ENCODE measurements around the gene CRAT. TPM values are rescaled to one million over a fixed set of nuclear protein-coding genes. Genes with fewer than 3 reads are reported as not detected.

Gene CRAT
- total and polyA plus RNA-seq, 2 experiments from 2014 or later, result 4.6 to 9.9 TPM

DNA sequence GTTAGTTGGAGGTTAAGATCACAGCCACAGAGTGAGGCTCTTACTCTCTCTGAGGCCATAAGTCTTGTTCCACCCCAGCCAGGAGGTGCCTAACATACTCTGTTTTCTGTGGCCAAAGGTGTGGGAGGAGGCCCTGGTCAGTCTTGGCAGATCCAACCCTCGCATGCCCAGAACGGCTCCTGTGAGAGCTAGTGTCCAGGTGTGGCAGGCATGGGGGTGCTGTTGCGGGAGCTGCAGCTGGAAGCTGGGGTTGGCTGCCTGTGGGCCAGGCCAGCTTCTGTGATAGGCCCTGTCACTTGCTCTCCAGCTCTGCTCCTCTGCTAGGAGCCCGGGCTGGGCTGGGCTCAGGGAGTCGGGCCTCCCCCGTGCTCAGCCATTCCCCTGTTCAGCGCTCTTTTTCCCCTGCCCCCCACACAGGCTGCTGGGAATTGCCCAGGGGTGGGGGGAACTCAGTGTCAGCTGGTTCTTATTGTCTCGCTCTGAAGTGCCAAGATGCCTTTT is 35.9 kb upstream of the CRAT start (continued):
- TF ChIP-seq EZH2 (IDR thresholded peaks at IDR 0.05; ENCODE audit: low read depth, unreplicated experiment), result no peak
- no peak for TF ChIP-seq STAT1 (IDR thresholded peaks at IDR 0.05; ENCODE audit: unreplicated experiment)
- no peak for TF ChIP-seq CREB1 (CRISPR knock-in tag; IDR thresholded peaks at IDR 0.05; ENCODE audit: low read depth)
- TF ChIP-seq, protein P1, sequence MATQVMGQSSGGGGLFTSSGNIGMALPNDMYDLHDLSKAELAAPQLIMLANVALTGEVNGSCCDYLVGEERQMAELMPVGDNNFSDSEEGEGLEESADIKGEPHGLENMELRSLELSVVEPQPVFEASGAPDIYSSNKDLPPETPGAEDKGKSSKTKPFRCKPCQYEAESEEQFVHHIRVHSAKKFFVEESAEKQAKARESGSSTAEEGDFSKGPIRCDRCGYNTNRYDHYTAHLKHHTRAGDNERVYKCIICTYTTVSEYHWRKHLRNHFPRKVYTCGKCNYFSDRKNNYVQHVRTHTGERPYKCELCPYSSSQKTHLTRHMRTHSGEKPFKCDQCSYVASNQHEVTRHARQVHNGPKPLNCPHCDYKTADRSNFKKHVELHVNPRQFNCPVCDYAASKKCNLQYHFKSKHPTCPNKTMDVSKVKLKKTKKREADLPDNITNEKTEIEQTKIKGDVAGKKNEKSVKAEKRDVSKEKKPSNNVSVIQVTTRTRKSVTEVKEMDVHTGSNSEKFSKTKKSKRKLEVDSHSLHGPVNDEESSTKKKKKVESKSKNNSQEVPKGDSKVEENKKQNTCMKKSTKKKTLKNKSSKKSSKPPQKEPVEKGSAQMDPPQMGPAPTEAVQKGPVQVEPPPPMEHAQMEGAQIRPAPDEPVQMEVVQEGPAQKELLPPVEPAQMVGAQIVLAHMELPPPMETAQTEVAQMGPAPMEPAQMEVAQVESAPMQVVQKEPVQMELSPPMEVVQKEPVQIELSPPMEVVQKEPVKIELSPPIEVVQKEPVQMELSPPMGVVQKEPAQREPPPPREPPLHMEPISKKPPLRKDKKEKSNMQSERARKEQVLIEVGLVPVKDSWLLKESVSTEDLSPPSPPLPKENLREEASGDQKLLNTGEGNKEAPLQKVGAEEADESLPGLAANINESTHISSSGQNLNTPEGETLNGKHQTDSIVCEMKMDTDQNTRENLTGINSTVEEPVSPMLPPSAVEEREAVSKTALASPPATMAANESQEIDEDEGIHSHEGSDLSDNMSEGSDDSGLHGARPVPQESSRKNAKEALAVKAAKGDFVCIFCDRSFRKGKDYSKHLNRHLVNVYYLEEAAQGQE (IDR thresholded peaks at IDR 0.05; ENCODE audit: unreplicated experiment), result no peak
- no peak for TF ChIP-seq ZNF331 (CRISPR knock-in tag; IDR thresholded peaks at IDR 0.05; ENCODE audit: low read depth)
- TF ChIP-seq POLR2AphosphoS5 (IDR thresholded peaks at IDR 0.05; ENCODE audit: low read depth), result no peak

DNA sequence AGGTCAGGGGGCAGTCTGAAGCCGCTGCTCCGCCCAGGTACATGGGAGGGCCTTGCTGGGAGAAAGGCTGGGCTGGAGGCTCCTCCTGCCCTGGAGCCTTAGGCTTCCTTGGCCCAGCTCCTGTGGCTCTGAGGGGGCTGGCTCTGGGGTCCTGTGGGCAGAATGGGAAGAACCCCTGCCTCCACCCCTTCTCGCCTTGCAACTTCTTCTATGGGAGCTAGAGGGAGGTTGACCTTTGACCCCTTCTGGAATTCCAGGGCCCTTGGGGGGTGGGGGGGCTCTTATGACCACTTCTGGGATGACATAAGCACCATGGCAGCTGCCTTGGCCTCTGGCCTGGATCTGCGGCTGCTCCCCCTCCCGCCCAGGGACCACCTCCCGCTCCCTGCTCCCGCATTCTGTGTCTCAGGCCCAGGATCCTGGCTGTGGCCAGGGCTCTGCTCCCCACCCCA is 35.3 kb upstream of the CRAT start:
- DNase-seq (ENCODE audit: low spot score) (peak; percentile 84), ATAC-seq (peak; percentile 65)
- H3K27ac ChIP-seq (ENCODE audit: low read depth), result peak overlapping the region; percentile 78
- TF ChIP-seq ZNF114 (CRISPR knock-in tag; IDR thresholded peaks at IDR 0.05), result no peak
- no peak for TF ChIP-seq STAT1 (IDR thresholded peaks at IDR 0.05; ENCODE audit: unreplicated experiment)
- TF ChIP-seq CREB1 (CRISPR knock-in tag; IDR thresholded peaks at IDR 0.05; ENCODE audit: low read depth), result 0 out of 2 replicates have a peak, but pooled peaks have one; percentile 32
- no peak; the same call in 1 of the 2 replicates for TF ChIP-seq POLR2AphosphoS5 (IDR thresholded peaks at IDR 0.05; ENCODE audit: low read depth)
- H3K4me2 ChIP-seq, result peak overlapping the region; percentile 38; the same call in 1 of the 2 replicates
- peaks cover 49% of the 10 kb centered on the region for H3K4me1 ChIP-seq (ENCODE audit: insufficient read depth)
- H2AFZ ChIP-seq, result no peak overlapping the region
- H3K79me2 ChIP-seq (replicated peaks; ENCODE audit: insufficient read depth), result peaks cover 8% of the 10 kb centered on the region
- Mint-ChIP-seq H3K9me3 (no peaks in the 10 kb centered on the region), H3K36me3 (ENCODE audit: low read depth) (peaks cover 35% of the 10 kb centered on the region), H3K4me3 (no peak overlapping the region), H3K4me1 (peaks cover 60% of the 10 kb centered on the region), H3K27ac (peak overlapping the region; percentile 88), H3K27me3 (ENCODE audit: insufficient read depth, low read depth, poor library complexity) (peaks cover 25% of the 10 kb centered on the region)
- H3K36me3 ChIP-seq (ENCODE audit: insufficient read depth), result peaks cover 6% of the 10 kb centered on the region
- no peak overlapping the region for H3K4me3 ChIP-seq
- H3K9me2 ChIP-seq (ENCODE audit: insufficient read depth), result no peaks in the 10 kb centered on the region
- H3K27me3 ChIP-seq (ENCODE audit: insufficient read depth), result no peaks in the 10 kb centered on the region
- H3F3A ChIP-seq (replicated peaks; ENCODE audit: low read depth), result no peaks in the 10 kb centered on the region; the same call in 1 of the 2 replicates
- peaks cover 9% of the 10 kb centered on the region for H4K20me1 ChIP-seq (replicated peaks; ENCODE audit: insufficient read depth)

DNA sequence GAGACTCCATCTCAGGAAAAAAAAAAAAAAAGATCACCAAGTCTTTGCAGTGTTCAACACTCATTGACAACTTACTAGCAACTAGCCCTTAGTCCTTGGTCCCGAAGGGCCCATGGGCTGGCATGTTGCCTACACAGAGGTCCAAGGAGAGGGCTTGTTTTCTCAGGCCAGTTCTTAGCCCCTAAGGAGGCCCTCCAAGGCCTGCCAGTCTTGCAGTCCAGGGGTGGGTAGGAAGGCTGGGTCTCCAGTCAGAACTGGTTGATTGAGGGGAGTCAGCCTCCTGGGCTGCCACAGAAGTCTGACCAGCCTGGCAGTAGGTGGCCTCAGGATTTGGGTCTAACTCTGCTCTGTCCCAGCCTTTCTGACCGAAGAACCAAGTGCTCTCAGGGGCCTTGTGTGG is 34.7 kb upstream of the CRAT start:
- no peak overlapping the region for H2AFZ ChIP-seq
- H3K4me2 ChIP-seq, result peak overlapping the region; percentile 38; the same call in 1 of the 2 replicates
- H3K27ac ChIP-seq (ENCODE audit: low read depth), result peak overlapping the region; percentile 78
- no peak for DNase-seq (ENCODE audit: low spot score)
- H3K9me2 ChIP-seq (ENCODE audit: insufficient read depth), result no peaks in the 10 kb centered on the region
- no peak overlapping the region for H3K4me3 Mint-ChIP-seq
- H4K20me1 ChIP-seq (replicated peaks; ENCODE audit: insufficient read depth), result peaks cover 9% of the 10 kb centered on the region
- H3K9me3 Mint-ChIP-seq, result no peaks in the 10 kb centered on the region
- no peak overlapping the region for H3K4me3 ChIP-seq
- H3K27me3 ChIP-seq (ENCODE audit: insufficient read depth), result no peaks in the 10 kb centered on the region
- 0 out of 2 replicates have a peak overlapping the region, but pooled peaks have one; percentile 72 for H3K27ac Mint-ChIP-seq
- H3K4me1 ChIP-seq (ENCODE audit: insufficient read depth), result peaks cover 52% of the 10 kb centered on the region
- H3F3A ChIP-seq (replicated peaks; ENCODE audit: low read depth), result no peaks in the 10 kb centered on the region; the same call in 1 of the 2 replicates
- peaks cover 6% of the 10 kb centered on the region for H3K36me3 ChIP-seq (ENCODE audit: insufficient read depth)
- H3K36me3 Mint-ChIP-seq (ENCODE audit: low read depth), result peaks cover 35% of the 10 kb centered on the region
- H3K27me3 Mint-ChIP-seq (ENCODE audit: insufficient read depth, low read depth, poor library complexity), result peaks cover 28% of the 10 kb centered on the region
- no peak for ATAC-seq
- H3K4me1 Mint-ChIP-seq, result peaks cover 63% of the 10 kb centered on the region
- H3K79me2 ChIP-seq (replicated peaks; ENCODE audit: insufficient read depth), result peaks cover 8% of the 10 kb centered on the region
- TF ChIP-seq JUNB (IDR thresholded peaks at IDR 0.05; ENCODE audit: unreplicated experiment) (no peak), EZH2phosphoT487 (IDR thresholded peaks at IDR 0.05; ENCODE audit: unreplicated experiment) (no peak), CREB1 (CRISPR knock-in tag; IDR thresholded peaks at IDR 0.05; ENCODE audit: low read depth) (no peak), NANOG (IDR thresholded peaks at IDR 0.05; ENCODE audit: borderline replicate concordance) (no peak), POLR2AphosphoS5 (IDR thresholded peaks at IDR 0.05; ENCODE audit: low read depth) (no peak), EZH2 (IDR thresholded peaks at IDR 0.05; ENCODE audit: low read depth, unreplicated experiment) (no peak), STAT1 (IDR thresholded peaks at IDR 0.05; ENCODE audit: unreplicated experiment) (no peak), ZNF331 (CRISPR knock-in tag; IDR thresholded peaks at IDR 0.05; ENCODE audit: low read depth) (no peak)
- TF ChIP-seq, protein P2, sequence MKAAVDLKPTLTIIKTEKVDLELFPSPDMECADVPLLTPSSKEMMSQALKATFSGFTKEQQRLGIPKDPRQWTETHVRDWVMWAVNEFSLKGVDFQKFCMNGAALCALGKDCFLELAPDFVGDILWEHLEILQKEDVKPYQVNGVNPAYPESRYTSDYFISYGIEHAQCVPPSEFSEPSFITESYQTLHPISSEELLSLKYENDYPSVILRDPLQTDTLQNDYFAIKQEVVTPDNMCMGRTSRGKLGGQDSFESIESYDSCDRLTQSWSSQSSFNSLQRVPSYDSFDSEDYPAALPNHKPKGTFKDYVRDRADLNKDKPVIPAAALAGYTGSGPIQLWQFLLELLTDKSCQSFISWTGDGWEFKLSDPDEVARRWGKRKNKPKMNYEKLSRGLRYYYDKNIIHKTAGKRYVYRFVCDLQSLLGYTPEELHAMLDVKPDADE (IDR thresholded peaks at IDR 0.05), result no peak

Measured in GM23338 (cell line).